ENCODE results near the gene RDH16. TPM values are rescaled to one million over a fixed set of nuclear protein-coding genes. Genes with fewer than 3 reads are reported as not detected.

Gene RDH16
- total RNA-seq, 1 donor from 2014 or later: 0.27 TPM

- peaks cover 7% of the 10 kb centered on the region for H3K27me3 Mint-ChIP-seq (ENCODE audit: unreplicated experiment)
- peaks cover 3% of the 10 kb centered on the region for H3K4me1 Mint-ChIP-seq (ENCODE audit: unreplicated experiment)
- H3K36me3 Mint-ChIP-seq (ENCODE audit: unreplicated experiment): no peaks in the 10 kb centered on the region
- DNase-seq (ENCODE audit: extremely low spot score, unreplicated experiment): no peak
- H3K27ac Mint-ChIP-seq (ENCODE audit: unreplicated experiment): no peak overlapping the region
- no peak for TF ChIP-seq CTCF (IDR thresholded peaks at IDR 0.05)
- H3K4me3 Mint-ChIP-seq (ENCODE audit: unreplicated experiment): no peak overlapping the region
- H3K9me3 Mint-ChIP-seq (ENCODE audit: unreplicated experiment): no peaks in the 10 kb centered on the region
Measured at GRCh38 chr12:56935157-56935556, 22.3 kb downstream of the RDH16 start.

- Mint-ChIP-seq H3K27me3 (ENCODE audit: unreplicated experiment) (peaks cover 10% of the 10 kb centered on the region), H3K36me3 (ENCODE audit: unreplicated experiment) (no peaks in the 10 kb centered on the region), H3K4me1 (ENCODE audit: unreplicated experiment) (peaks cover 3% of the 10 kb centered on the region), H3K27ac (ENCODE audit: unreplicated experiment) (no peak within 1 kb of the TSS), H3K9me3 (ENCODE audit: unreplicated experiment) (no peaks in the 10 kb centered on the region), H3K4me3 (ENCODE audit: unreplicated experiment) (no peak within 1 kb of the TSS)
- TF ChIP-seq CTCF (IDR thresholded peaks at IDR 0.05): no peak
- peak; percentile 75 for DNase-seq (ENCODE audit: extremely low spot score, unreplicated experiment)
Measured at GRCh38 chr12:56933826-56934625, 23.4 kb downstream of the RDH16 start, which contains the start of gene SDR9C7. Gene SDR9C7 (minus strand): TSS chr12:56934408. CDS start chr12:56934261, 147 bp downstream.

GRCh38 chr12:56932867-56933266, 24.5 kb downstream of the RDH16 start:
- Mint-ChIP-seq H3K27me3 (ENCODE audit: unreplicated experiment) (peaks cover 21% of the 10 kb centered on the region), H3K27ac (ENCODE audit: unreplicated experiment) (no peak overlapping the region), H3K9me3 (ENCODE audit: unreplicated experiment) (no peaks in the 10 kb centered on the region), H3K36me3 (ENCODE audit: unreplicated experiment) (no peaks in the 10 kb centered on the region), H3K4me1 (ENCODE audit: unreplicated experiment) (peaks cover 3% of the 10 kb centered on the region), H3K4me3 (ENCODE audit: unreplicated experiment) (no peak overlapping the region)
- peak; percentile 57 for DNase-seq (ENCODE audit: extremely low spot score, unreplicated experiment)
- TF ChIP-seq CTCF (IDR thresholded peaks at IDR 0.05): no peak

- Mint-ChIP-seq H3K36me3 (ENCODE audit: unreplicated experiment) (no peaks in the 10 kb centered on the region), H3K27me3 (ENCODE audit: unreplicated experiment) (peaks cover 27% of the 10 kb centered on the region), H3K27ac (ENCODE audit: unreplicated experiment) (no peak overlapping the region), H3K4me3 (ENCODE audit: unreplicated experiment) (no peak overlapping the region), H3K9me3 (ENCODE audit: unreplicated experiment) (no peaks in the 10 kb centered on the region), H3K4me1 (ENCODE audit: unreplicated experiment) (peaks cover 3% of the 10 kb centered on the region)
- no peak for TF ChIP-seq CTCF (IDR thresholded peaks at IDR 0.05)
- DNase-seq (ENCODE audit: extremely low spot score, unreplicated experiment): no peak
Measured at GRCh38 chr12:56932146-56932545, 25.3 kb downstream of the RDH16 start.

DNA sequence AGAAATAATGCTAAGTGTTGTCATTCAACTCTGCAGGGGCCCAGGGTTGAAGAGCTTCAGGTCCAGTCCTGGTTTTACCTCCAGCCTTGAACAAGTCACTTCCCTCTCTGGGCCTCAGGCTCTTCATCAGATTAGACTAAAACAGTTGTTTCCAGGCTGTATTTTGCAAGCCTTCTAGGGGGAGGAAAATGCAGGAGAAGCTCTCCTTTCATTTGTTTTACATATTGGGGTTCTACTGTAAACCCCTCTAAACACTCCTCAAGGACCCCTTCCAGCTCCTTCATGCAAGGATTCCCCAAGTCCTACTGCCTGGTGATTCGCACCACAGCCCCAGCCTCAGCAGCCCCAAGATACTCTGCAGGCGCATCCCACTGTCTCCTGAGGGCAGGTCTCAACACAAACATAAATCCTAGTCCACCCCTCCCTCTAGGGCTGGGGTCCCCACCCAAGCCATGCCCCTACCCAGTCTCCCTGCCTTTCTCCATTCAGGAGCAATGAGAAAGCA, 25.9 kb downstream of the RDH16 start:
- H3K9me3 Mint-ChIP-seq (ENCODE audit: unreplicated experiment): no peaks in the 10 kb centered on the region
- DNase-seq (ENCODE audit: extremely low spot score, unreplicated experiment): peak; percentile 56
- H3K27me3 Mint-ChIP-seq (ENCODE audit: unreplicated experiment): peaks cover 33% of the 10 kb centered on the region
- H3K36me3 Mint-ChIP-seq (ENCODE audit: unreplicated experiment): no peaks in the 10 kb centered on the region
- H3K4me3 Mint-ChIP-seq (ENCODE audit: unreplicated experiment): no peak overlapping the region
- TF ChIP-seq CTCF (IDR thresholded peaks at IDR 0.05): no peak
- H3K4me1 Mint-ChIP-seq (ENCODE audit: unreplicated experiment): peaks cover 3% of the 10 kb centered on the region
- H3K27ac Mint-ChIP-seq (ENCODE audit: unreplicated experiment): no peak overlapping the region
